ENCODE results near the gene PSMA3. TPM values are rescaled to one million over a fixed set of nuclear protein-coding genes. Genes with fewer than 3 reads are reported as not detected.

PSMA3 gene
- total RNA-seq, 1 experiment from 2014 or later = 203 TPM

GRCh38 chr14:58215191-58215914, 29.3 kb upstream of the PSMA3 start:
- Mint-ChIP-seq H3K36me3 (ENCODE audit: insufficient read depth, unreplicated experiment) (peaks cover 59% of the 10 kb centered on the region), H3K27me3 (ENCODE audit: insufficient read depth, unreplicated experiment) (no peaks in the 10 kb centered on the region), H3K9me3 (ENCODE audit: unreplicated experiment) (no peaks in the 10 kb centered on the region), H3K4me3 (ENCODE audit: unreplicated experiment) (no peak overlapping the region), H3K4me1 (ENCODE audit: insufficient read depth, unreplicated experiment) (no peaks in the 10 kb centered on the region), H3K27ac (ENCODE audit: low read depth, unreplicated experiment) (no peak overlapping the region)
- ChIA-PET CTCF (interaction anchor here (0.6 kb wide), 1 partner anchor 17 kb away, joined by 5 read pairs; no protein-coding TSS in a partner anchor), POLR2A (interaction anchor here (0.6 kb wide), 2 partner anchors 10 to 20 kb away, joined by 3 read pairs; no protein-coding TSS in a partner anchor)
- intact Hi-C loops (cut with micrococcal nuclease) = no loop called here
- BruUV-seq (replicated peaks) = no TSS peak
- no peak for DNase-seq (ENCODE audit: unreplicated experiment)
- no peak for TF ChIP-seq CTCF (IDR thresholded peaks at IDR 0.05; ENCODE audit: unreplicated experiment)

- Mint-ChIP-seq H3K9me3 (ENCODE audit: unreplicated experiment) (no peaks in the 10 kb centered on the region), H3K27ac (ENCODE audit: low read depth, unreplicated experiment) (peak overlapping the region; percentile 55), H3K4me1 (ENCODE audit: insufficient read depth, unreplicated experiment) (no peaks in the 10 kb centered on the region), H3K4me3 (ENCODE audit: unreplicated experiment) (no peak overlapping the region), H3K27me3 (ENCODE audit: insufficient read depth, unreplicated experiment) (no peaks in the 10 kb centered on the region), H3K36me3 (ENCODE audit: insufficient read depth, unreplicated experiment) (peaks cover 55% of the 10 kb centered on the region)
- BruUV-seq (replicated peaks) = no TSS peak
- intact Hi-C loops (cut with micrococcal nuclease) = no loop called here
- ChIA-PET POLR2A (no interaction called here), CTCF (interaction anchor here (0.8 kb wide), 1 partner anchor 24 kb away, joined by 3 read pairs; no protein-coding TSS in a partner anchor)
- TF ChIP-seq CTCF (IDR thresholded peaks at IDR 0.05; ENCODE audit: unreplicated experiment) = no peak
- no peak for DNase-seq (ENCODE audit: unreplicated experiment)
Observed at GRCh38 chr14:58216544-58216943, 28.1 kb upstream of the PSMA3 start.

DNA sequence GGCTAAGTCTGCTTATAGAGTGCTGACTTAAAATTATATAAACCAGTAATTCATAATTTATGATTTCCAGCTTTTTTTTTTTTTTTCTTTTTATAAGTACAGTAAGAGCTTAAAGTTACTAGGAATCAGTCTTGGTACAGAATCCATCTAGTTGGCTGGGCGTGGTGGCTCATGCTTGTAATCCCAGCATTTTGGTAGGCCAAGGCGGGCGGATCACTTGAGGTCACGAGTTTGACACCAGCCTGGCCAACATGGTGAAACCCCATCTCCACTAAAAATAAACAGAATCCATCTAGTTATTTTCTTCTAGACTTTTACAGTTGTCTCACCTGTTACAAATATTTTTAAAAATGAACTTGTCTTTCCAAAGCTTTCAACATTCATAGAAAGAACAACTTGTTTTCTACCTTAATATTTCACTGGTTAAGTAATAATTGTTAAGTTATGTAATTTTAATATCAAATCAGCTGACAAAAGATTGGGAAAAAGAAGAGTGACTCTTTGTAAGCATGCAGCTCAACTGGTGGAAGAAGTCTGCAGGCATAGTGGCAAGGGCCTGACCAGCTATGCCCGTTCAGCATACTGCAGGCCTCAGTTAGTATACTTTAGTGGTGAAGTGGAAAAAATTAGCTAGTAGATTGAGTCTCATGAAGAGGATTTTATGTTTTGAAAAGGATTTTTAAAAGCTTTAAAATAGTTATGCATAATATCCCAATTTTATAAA, 17.4 kb upstream of the PSMA3 start:
- CTCF ChIA-PET = interaction anchor here (0.6 kb wide), 1 partner anchor 985 kb away, joined by 3 read pairs; no protein-coding TSS in a partner anchor
- no TSS peak for BruUV-seq (replicated peaks)
- no peak overlapping the region for H3K4me3 Mint-ChIP-seq (ENCODE audit: unreplicated experiment)
- H3K4me1 Mint-ChIP-seq (ENCODE audit: insufficient read depth, unreplicated experiment) = no peaks in the 10 kb centered on the region
- no peak overlapping the region for H3K27ac Mint-ChIP-seq (ENCODE audit: low read depth, unreplicated experiment)
- no peak for DNase-seq (ENCODE audit: unreplicated experiment)
- no peak for TF ChIP-seq CTCF (IDR thresholded peaks at IDR 0.05; ENCODE audit: unreplicated experiment)
- POLR2A ChIA-PET = interaction anchor here (0.6 to 2.7 kb wide), 5 partner anchors 9 to 111 kb away, joined by 3 to 6 read pairs (median 5); partner anchors contain the start of gene PSMA3
- H3K27me3 Mint-ChIP-seq (ENCODE audit: insufficient read depth, unreplicated experiment) = no peaks in the 10 kb centered on the region
- intact Hi-C loops (cut with micrococcal nuclease) = no loop called here
- no peaks in the 10 kb centered on the region for H3K9me3 Mint-ChIP-seq (ENCODE audit: unreplicated experiment)
- peaks cover 34% of the 10 kb centered on the region for H3K36me3 Mint-ChIP-seq (ENCODE audit: insufficient read depth, unreplicated experiment)
